Measurements from ENCODE around the gene TMEM255B. TPM values are rescaled to one million over a fixed set of nuclear protein-coding genes. Genes with fewer than 3 reads are reported as not detected.

TMEM255B gene
- total and polyA plus RNA-seq, 9 of the 15 experiments (the other 6 are each of a cell fraction or from before 2014, with no cell fraction given): 0.01 to 0.75 (median 0.23) TPM

DNA sequence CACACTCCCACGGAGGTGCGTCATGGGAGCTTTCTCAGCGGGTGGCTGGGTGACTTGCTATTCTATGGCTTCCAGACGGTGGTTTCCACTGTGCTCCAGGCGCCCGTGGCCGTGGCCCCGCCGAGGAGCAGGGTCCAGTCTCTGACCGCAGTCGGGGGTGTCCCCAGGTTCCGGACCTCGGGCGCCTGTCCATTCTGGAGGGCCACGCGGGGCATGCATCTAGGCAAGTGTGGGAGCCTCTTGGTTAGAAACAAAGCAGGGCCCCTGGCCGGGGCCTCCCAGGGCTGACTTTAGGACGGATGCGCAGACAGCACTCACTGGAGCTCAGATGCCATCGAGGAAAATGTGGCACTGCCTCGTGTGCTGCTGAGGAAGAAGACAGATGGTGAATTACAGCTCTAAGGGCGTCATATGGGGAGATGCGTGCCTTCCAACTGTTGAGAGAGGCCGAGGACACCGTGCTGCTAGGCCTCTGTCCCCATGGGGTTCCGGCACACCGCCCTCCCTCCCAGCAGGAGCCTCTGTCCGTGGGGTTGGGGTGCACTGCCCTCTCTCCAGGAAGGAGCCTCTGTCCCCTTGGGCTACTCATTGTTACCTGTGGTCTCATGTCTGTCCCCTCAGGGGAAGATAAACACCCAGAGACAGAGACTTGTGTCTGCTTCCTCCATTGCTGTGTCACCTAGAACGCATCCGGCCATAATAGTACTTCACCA, 38.1 kb downstream of the TMEM255B start:
- TF ChIP-seq EZH2 (IDR thresholded peaks at IDR 0.05; ENCODE audit: borderline replicate concordance, low read depth, low read length) (no peak), FOSL1 (tag; conservative IDR thresholded peaks at IDR 0.05) (no peak), MXD1 (CRISPR knock-in tag; IDR thresholded peaks at IDR 0.05; ENCODE audit: borderline replicate concordance, poor library complexity, severe bottlenecking) (no peak), HDAC2 (IDR thresholded peaks at IDR 0.05) (no peak), SMARCC2 (IDR thresholded peaks at IDR 0.05; ENCODE audit: low read depth) (no peak), MED1 (CRISPR knock-in tag; IDR thresholded peaks at IDR 0.05; ENCODE audit: borderline replicate concordance) (no peak), TOE1 (IDR thresholded peaks at IDR 0.05; ENCODE audit: borderline replicate concordance) (no peak), TOE1 (CRISPR knock-in tag; IDR thresholded peaks at IDR 0.05; ENCODE audit: borderline replicate concordance, low read depth) (no peak), ZBTB49 (CRISPR knock-in tag; IDR thresholded peaks at IDR 0.05; ENCODE audit: borderline replicate concordance) (no peak), ZBTB17 (CRISPR knock-in tag; IDR thresholded peaks at IDR 0.05) (no peak), NCOA4 (IDR thresholded peaks at IDR 0.05; ENCODE audit: partially characterized antibody) (no peak), FOXJ2 (tag; IDR thresholded peaks at IDR 0.05) (no peak), C11orf30 (IDR thresholded peaks at IDR 0.05; ENCODE audit: low read depth) (no peak), TCFL5 (CRISPR knock-in tag; conservative IDR thresholded peaks at IDR 0.05) (no peak)
- TF ChIP-seq, protein P1, sequence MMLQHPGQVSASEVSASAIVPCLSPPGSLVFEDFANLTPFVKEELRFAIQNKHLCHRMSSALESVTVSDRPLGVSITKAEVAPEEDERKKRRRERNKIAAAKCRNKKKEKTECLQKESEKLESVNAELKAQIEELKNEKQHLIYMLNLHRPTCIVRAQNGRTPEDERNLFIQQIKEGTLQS (IDR thresholded peaks at IDR 0.05): no peak
- TF ChIP-seq, protein P1 (CRISPR knock-in tag; conservative IDR thresholded peaks at IDR 0.05): no peak
- H3K9me1 ChIP-seq (ENCODE audit: control insufficient read depth, insufficient read depth, low read length): no peaks in the 10 kb centered on the region
- peaks cover 18 to 81% of the 10 kb centered on the region in 2 experiments for H3K27me3 ChIP-seq (ENCODE audit: control insufficient read depth in 2 of 2, insufficient read depth in 2 of 2, low read length in 2 of 2)
- no peaks in the 10 kb centered on the region; the same call in 1 of the 2 replicates for H4K20me1 ChIP-seq (replicated peaks; ENCODE audit: control insufficient read depth, insufficient read depth, low read length)
- no peak overlapping the region for H3K4me2 ChIP-seq (ENCODE audit: insufficient read depth, low read length)
- ATAC-seq: no peak
- H3K79me2 ChIP-seq (ENCODE audit: control insufficient read depth, insufficient read depth, low read length): no peaks in the 10 kb centered on the region
- BruUV-seq (replicated peaks): no TSS peak
- H3K36me3 ChIP-seq (ENCODE audit: control insufficient read depth, insufficient read depth, low read length): no peaks in the 10 kb centered on the region
- intact Hi-C loops (cut with micrococcal nuclease): no loop called here
- in situ Hi-C loops (cut with MboI): no loop called here
- no peak for DNase-seq (ENCODE audit: extremely low read depth in 1 of 4, low spot score in 3 of 4)
- no peaks in the 10 kb centered on the region for H3K9me3 ChIP-seq (replicated peaks; ENCODE audit: control insufficient read depth, insufficient read depth, low read depth, low read length)
- H3K27ac ChIP-seq (ENCODE audit: extremely low read depth, low read depth, low read length): no peak overlapping the region
- no peak overlapping the region for H3K4me3 ChIP-seq
- H2AFZ ChIP-seq (ENCODE audit: low read depth, low read length): no peak overlapping the region
- POLR2A ChIA-PET: interaction anchor here (0.6 kb wide), 1 partner anchor 315 kb away, joined by 4 read pairs; no protein-coding TSS in a partner anchor
- 13% methylated on average over 15 of the region's 30 CpGs for WGBS (ENCODE audit: insufficient coverage, low coverage, missing lambda C conversion rate)
- H3K4me1 ChIP-seq (replicated peaks in 1 of 2; ENCODE audit: control insufficient read depth in 2 of 2, insufficient read depth in 2 of 2, low read length in 2 of 2): peaks cover 0 to 21% of the 10 kb centered on the region in 2 experiments; a peak in 1 of 5 replicates
- H3K9ac ChIP-seq (ENCODE audit: insufficient read depth in 1 of 2, low read depth in 2 of 2, low read length in 2 of 2): no peak overlapping the region
- FAIRE-seq: no peak
- CTCF ChIA-PET (ENCODE audit: low intra/inter-chr PET ratio): no interaction called here
